HL-60/S4 treated with phorbol 12-myristate 13-acetate at 8.2 ng/mL for 4 days and 3 days (cell line): ENCODE measurements around the gene SPC24.
"Not testable (repeated sequence)": the region's sequence is repeated elsewhere in the genome, so short reads cannot be mapped to it uniquely, and the experiment has no call there.

ENCODE experiments used
- in situ Hi-C: fragments of 300-500 bp; cut with MboI; formaldehyde crosslinking; loops from 2 replicates; pipeline ENCODE4 v1.15.0; 2022; ENCODE audit warnings: low sequenced_read_pairs

Gene SPC24

DNA sequence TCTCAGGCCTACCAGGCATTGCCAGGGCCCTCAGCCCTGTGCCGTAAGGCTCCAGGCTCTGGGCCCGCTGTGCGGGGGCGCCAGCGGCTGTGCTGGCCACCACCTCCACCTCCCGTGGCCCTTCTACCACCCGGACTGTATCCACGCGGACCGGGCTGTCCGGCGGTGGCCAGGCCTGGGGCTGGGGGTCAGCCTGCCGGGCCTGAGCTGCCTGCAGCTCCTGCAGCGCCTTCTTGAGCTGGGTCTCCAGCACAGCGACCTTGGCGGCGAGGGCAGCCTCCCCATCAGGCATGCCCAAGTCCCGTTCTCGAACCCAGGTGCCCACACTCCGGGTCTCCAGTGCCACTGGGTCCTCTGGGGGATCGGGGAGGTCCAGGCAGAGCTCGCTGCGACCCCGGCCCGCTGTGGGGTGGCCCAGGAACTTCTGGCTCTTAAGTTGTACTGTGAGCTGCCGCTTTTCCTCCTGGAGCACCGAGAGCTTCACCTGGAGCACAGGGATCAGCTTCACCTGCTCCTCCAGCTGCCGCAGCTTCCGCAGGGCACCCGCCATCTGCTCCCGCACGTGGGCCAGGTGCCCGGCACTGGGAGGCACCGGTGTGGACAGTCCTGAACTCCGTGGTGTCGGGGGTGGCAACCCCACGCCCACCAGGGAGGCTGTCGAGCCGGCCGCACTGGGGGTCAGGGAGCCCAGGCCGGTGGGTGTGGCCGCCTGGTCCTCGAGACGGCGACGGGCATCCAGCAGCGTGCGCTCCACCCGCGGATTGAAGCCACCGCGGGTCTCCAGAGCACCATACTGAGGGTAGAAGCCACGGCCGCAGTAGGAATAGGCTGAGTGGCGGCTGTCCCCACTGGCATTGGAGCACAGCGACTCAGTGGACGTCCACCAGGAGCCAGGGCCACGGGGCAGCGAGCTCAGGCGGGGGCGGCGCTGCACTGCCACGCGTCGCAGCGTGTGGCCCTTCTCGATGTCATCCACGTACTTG is 37.7 kb upstream of the SPC24 start:
- in situ Hi-C loops, result no loop called here

DNA sequence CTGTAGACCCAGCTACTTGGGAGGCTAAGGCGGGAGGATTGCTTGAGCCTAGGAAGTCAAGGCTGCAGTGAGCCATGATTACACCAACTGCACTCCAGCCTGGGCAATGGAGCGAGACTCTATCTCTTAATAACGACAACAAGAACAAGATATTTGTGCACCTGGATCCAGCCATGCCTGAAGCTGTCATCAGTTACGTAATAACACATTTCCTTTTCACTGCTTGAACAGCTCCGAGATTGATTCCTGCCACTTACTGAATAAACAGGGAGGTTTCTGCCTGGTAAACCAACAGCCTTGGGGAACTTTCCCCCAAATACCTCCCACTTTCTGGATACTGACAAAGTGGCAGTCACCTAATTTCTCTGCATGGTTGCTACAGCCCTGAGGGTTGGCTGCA is 36.4 kb upstream of the SPC24 start:
- in situ Hi-C loops, result no loop called here

GRCh38 chr19:11191273-11191755 is 35.7 kb upstream of the SPC24 start:
- in situ Hi-C loops, result no loop called here

DNA sequence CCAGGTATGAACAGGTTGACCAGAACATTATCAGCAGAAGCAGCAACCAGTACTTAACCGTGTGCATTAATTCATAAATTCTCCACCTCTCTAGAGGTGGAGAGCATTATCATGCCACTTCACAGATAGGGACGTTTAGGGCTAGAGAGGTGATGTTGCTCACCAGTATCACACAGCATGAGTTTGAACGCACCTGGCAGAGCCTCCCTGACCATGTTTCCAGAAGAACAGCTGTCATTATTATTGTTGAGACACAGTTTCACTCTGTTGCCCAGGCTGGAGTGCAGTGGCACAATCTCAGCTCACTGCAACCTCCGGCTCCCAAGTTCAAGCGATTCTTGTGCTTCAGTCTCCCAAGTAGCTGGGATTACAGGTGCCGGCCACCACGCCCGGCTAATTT is 34.9 kb upstream of the SPC24 start:
- in situ Hi-C loops, result no loop called here

DNA sequence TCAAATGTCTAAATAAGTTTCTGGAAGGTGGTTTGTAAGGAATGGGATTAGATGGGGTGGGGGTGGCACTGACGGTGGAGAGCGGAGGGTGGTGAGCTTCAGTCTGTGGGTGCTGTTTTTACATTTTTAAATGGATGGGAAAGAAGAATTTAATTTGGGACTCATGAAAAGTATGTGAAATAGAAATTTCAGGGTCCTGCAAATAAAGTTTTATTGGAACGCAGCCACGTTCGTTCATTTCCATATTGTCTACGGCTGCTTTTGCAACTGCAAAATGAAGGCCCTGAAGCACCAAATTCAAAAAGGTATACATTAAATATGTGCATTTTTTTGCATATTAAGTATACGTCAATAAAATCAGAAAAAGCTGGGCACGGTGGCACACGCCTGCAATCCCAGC is 31.9 kb upstream of the SPC24 start:
- in situ Hi-C loops, result no loop called here

GRCh38 chr19:11182994-11183393 is 27.4 kb upstream of the SPC24 start:
- in situ Hi-C loops, result no loop called here

GRCh38 chr19:11181488-11181887 is 25.9 kb upstream of the SPC24 start:
- in situ Hi-C loops, result no loop called here

DNA sequence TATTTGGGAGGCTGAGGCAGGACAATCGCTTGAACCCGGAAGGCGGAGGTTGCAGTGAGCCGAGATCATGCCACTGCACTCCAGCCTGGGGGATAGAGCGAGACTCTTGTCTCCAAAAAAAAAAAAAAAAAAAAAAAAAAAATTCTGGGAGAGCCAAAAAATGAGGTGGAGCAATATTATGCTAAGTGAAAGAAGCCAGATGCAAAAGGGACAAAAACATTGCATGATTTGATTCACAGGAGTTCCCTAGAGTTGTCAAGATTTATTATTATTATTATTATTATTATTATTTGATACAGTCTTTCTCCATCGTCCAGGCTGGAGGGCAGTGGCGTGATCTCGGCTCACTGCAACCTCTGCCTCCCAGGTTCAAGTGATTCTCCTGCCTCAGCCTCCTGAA is 25.4 kb upstream of the SPC24 start:
- in situ Hi-C loops, result not testable (repeated sequence)

DNA sequence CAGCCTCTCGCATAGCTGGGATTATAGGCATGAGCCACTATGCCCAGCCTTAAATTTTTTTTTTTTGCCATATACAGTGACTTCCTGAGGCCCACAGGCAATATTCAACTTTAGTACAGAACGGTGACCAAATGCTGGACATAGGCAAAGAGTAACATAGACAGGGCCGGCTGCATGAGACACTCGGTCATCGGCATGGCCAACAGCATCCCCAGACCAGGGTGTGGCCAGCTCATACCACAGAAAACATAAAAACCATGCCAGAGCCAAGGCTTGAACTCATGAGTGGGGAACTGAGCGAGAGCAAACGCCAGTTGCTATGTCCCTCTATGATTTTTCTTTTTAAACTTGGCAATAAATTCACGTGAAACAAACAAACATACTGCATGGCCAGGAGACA is 24.8 kb upstream of the SPC24 start:
- in situ Hi-C loops, result no loop called here

DNA sequence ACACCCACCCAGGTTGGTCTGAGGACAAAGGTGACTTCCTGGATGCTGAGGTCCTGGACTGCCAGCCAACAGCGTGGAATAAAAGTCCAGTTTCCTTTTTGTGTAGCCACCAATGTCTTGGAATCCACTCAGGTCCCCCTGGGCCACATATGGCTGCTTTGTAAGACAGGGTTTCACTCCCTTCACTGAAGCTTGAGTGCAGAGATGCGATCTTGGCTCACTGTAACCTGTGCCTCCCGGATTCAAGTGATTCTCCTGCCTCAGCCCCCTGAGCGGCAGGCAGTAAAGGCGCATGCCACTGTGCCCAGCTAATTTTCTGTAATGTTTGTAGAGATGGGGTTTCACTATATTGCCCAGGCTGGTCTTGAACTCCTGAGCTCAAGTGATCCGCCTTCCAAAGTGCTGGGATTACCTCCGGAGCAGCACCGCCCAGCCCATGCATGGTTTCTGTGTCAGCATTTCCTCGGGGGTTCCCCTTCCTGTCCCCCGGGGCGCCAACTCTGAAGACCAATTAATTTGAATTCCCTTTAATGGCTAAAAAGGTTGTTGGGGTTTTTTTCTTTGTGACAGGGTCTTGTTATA is 24.2 kb upstream of the SPC24 start:
- in situ Hi-C loops, result no loop called here

- in situ Hi-C loops, result not testable (repeated sequence)
Observed at GRCh38 chr19:11179145-11179465, 23.5 kb upstream of the SPC24 start.

DNA sequence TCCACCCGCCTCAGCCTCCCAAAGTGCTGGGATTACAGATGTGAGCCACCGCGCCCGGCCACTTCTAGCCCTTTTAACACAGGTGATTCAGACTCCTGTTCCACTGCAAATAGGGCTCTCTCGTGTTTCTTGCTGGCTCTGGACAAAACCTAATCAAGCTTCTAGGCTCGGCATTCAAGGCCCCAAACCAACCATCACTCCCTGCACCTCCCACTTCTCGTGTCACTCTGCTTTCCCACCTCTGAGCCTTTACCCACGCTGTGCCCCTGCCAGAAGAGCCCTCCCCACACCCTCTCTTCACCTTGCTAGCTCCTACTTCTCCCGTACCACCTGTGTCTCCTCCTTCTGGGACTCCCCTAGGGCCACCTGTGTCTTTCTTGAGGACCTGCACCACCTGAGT is 22.0 kb upstream of the SPC24 start:
- in situ Hi-C loops, result no loop called here

- in situ Hi-C loops, result no loop called here
Observed at GRCh38 chr19:11176466-11177193, 21.0 kb upstream of the SPC24 start.

DNA sequence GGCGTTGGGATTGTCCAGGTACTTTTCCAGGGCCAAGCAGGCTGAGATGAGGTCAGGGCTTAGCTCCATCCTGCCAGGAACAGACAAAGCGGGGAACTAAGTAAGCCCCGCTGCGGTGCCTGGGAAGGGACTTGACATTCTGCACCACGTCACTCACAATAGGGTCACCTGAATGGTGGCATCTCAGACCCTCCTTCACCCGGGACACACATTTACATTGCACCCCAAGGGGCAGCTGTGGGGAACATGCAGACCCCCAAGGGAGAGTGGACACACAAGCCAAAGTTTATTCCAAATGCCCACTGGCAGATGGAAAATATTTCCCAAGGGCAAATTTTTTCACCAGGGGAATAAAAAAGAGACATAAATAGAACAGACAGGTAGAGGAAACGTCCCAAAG is 20.3 kb upstream of the SPC24 start:
- in situ Hi-C loops, result no loop called here

DNA sequence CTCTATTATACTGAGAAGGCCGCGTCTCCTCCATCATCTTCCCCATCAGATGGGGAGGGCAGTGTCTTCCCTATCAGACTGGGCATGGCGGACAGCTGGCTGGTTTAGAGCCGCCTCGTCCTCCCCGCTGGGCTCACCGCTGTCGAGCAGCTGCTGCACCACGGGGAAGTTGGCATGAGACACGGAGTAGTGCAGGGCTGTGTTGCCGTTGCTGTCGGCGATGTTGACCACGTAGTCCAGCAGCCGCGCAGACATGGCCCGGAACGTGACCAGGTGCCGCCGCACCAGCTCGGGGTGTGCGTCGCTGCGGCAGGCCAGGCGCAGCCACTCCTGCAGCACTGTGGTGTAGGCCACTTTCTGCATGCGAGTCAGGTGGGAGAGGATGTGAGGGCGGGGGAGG is 18.8 kb upstream of the SPC24 start:
- in situ Hi-C loops, result no loop called here

- in situ Hi-C loops, result no loop called here
Observed at GRCh38 chr19:11173516-11174155, 18.1 kb upstream of the SPC24 start.

- in situ Hi-C loops, result no loop called here
Observed at GRCh38 chr19:11172576-11172975, 17.0 kb upstream of the SPC24 start.

DNA sequence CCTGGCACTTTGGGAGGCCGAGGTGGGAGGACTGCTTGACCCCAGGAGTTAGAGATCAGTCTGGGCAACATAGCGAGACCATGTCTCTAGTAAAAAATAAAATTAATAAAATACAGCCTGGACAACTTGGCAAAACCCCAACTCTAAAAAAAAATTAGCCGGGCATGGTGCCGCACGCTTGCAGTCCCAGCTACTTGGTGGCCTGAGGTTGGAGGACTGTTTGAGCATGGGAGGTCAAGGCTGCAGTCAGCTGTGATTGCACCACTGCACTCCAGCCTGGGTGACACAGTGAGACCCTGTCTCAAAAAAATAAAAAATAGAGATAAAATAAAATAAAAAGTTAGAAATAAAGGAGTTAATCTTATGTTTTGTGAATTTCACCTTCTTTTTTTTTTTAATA is 15.6 kb upstream of the SPC24 start:
- in situ Hi-C loops, result no loop called here

- in situ Hi-C loops, result no loop called here
Observed at GRCh38 chr19:11169896-11170678, 14.5 kb upstream of the SPC24 start.

DNA sequence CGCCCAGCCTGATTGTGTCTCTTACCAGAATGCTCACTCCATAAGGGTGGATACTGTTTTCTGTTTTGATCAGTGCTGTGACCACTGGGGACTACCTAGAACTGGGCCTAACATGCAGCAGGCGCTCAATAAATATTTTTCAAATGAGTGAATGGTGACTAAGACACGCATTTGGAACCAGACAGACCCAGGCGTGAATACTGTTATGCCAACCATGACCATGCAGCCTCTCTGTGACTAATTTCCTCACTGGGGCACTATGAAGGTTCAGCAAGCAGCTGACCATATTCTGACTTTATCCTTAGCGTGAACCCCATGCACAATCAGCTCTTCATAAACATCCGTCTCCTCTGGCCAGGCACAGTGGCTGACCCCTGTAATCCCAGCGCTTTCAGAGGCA is 13.0 kb upstream of the SPC24 start:
- in situ Hi-C loops, result no loop called here
